Measurements from ENCODE around the gene PANK1.
"Not testable (repeated sequence)": the region's sequence is repeated elsewhere in the genome, so short reads cannot be mapped to it uniquely, and the experiment has no call there.

Gene PANK1

DNA sequence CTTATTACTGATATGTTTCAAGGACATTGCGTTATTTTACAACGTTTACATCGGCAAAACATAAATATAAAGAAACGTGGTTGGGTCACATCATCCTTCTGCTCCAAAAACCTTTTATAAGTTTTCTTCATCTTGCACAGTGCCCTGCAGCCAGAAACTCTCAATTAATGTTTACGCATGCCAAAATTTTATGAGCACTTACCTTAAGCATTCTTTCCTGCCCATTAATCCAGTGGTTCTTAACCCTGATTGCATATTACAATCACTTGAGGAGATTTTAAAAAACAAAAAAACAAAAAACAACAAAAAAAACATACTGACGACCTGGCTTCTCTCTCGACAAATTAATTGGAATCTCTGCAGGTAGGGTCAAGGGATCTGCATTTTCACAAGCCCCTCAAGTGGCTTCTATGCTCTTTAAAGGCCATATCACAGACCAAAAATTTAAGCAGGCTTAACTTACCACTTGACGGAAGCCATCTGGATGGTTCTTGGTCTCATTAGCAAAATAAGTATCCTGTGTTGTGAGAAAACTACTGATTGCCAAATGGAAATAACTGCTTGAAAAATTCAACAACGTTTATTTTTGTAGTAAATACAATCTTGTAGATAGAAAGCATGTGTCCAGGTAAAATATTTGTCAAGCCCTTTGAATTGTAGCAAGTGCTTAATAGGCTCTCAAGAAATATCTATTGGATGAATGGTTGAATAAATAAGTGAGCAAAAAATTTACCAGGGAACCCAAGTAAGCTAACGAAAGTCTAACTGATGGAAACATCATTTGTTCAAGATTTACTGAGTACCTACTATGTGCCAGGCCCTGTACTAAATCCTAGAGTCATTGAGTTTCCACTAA, 78.7 kb downstream of the PANK1 start:
- DNase-seq, result no peak

DNA sequence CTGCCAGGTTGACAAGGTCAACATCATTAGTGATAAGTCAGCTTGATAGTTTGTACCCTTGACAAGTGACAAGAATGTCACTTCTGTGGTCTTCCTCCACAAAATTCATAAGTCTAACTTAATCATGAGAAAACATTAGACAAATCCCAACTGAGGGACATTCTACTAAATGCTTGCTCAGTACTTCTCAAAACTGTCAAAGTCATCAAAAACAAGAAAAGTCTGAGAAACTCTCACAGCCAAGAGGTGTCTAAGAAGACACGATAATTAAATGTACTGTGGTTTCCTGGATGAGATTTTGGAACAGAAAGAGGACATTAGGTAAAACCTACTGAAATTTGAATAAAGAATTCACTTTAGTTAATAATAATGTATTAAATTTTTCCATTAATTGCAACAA, 79.9 kb downstream of the PANK1 start:
- DNase-seq, result no peak

GRCh38 chr10:89563861-89564478, 81.1 kb downstream of the PANK1 start:
- DNase-seq, result peak; percentile 11

DNA sequence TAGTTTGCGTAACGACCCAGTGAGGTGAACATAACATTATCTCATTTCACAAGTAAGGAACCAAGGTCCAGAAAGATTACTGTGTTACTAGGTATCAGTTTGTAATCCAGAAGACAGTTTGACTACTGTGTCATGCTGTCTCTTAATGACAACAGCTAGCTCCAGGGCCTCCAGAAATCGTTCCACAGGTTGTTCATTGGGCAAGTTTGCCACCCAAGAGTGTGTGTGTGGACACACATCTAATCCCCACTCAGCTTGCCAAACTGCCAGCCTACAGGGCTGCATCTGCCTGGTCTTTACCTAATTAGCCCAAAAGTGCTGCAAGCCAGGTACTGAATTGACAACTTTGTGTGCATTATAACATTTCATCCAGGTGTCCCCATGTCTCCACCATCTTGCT, 81.7 kb downstream of the PANK1 start:
- no peak for DNase-seq

DNA sequence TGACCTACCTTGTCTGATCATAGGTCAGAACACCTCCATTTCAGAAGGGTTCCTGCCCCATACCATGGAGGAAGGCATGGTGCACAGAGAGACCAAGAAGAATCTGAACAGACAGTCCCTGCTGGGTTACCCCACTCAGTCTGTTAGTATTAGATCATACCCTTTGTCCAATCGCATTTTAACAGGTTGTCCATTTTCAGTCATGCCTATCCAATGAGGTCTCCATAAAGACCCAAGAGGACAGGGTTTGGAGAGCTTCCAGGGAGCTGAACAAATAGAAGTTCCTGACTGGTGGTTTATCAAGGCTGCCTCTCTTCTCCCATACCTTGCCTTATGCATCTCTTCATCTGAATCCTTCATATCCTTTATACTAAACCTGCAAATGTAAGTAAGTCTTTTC, 88.4 kb downstream of the PANK1 start:
- no peak for DNase-seq

DNA sequence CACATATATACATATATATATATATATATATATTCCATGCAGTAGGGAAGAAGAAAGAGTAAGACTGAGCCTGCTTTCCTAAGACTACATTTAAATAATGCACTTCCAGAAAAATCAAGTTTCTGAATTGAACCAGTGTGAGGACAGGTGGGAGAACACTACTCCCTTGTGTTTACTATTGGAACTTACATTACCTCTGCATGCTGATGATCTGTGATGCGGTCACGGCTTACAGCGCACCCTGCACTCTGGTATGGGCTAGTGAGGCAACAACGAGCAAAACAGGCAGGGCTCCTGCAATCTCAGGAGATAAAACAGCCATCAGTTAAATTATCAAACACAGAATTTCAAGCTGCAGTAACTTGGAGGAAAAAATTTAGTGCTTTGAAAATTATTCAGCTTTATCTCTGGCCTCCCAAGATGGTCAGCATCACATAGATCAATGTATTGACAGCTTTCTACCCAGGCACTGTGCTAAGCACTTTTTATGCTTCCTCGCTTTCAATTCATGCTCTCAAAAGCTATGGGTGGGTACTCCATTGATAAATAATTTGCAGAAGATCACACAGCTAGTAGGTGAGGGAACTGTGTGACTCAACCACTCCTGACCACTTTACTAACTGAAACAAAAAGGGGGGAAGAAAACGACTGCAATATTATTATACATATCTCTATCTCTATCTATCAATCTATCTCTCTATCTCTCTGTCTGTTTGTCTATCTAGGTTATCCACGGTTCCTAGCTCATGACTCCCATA, 89.2 kb downstream of the PANK1 start:
- DNase-seq, result no peak

DNA sequence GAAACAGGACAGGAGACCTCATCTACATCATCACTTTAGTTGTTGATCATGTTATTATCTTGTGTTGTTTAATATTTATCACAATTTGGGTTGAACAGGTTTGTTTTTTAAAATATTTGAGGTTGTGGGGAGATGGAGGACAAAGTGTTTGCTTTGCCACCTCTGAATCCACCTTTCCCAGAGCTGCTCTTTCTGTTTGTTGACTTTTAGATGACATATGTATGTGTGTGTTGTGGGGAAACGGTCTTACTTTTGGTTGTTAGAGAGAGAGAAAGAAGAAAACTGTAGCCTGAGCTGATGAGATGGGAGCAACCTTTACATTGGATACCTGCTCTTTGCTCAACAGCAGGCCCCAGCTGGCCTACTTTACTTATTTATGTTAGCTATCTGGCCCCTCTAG, 90.6 kb downstream of the PANK1 start:
- no peak for DNase-seq

DNA sequence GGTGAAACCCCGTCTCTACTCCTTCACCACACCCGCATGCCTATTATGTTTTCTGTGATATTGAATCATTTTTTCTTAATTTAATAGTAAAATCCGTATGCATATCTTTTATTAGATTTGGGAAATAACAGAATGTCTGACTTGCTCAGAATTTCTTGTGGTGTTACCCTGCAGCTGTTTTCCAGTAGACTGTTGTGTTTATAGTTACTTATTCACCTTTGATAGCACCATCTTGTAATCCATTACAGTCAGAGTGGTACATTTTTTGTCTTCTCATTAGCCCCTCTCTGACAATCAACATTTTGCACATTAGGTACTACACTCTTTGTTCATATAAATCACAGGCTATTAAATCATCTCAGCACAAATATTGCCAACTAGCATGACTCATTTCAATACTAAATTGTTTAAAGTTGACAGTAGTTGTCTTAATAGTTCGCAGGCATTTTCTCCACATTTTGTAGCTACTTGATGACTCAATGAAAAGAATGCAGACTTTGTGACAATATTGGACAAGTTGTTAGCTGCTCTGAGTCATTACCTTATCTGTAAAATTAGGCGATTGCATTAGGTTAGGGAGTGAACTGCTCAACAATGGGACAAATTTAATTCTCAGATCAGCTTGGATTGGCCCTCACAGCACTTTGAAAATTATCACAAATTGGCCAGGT, 91.8 kb downstream of the PANK1 start:
- DNase-seq, result no peak

DNA sequence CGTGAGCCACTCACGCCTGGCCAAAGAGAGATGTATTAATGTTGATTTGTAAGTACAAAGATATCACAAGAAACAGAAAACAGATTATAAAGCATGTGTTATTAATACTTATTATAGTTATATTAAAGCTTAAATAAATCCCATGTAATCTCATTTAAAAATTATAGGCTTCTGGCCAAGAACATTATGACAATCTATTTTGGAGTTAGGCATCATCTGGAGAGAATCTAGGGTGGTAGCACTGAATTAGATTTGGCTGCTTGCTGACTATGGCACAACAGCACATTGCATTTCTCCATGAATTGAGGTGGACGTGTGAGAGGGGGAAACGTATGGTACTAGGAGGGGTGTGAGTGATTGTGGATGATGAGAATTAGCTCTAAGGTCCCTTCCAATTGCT, 92.8 kb downstream of the PANK1 start:
- no peak for DNase-seq

GRCh38 chr10:89550509-89550908, 94.5 kb downstream of the PANK1 start:
- no peak for DNase-seq

DNA sequence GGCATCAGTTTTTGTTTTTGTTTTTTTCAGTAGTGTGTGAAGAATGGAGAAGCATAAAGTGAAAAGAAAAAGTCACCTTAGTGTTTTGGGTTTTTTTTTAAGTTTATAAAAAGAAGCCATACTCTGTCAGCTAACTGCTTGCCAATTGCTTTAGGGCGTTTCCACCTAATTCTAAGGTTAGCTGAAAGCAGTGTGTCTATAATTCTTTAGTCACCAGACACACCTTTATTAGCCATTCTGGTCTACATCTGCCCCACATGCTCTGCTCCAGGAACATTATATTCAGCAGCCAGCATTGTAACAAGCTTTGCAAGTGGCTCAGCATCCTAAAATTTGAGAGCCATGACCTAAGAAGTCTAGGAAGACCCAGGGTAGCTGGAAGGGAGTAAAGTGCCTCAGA, 95.5 kb downstream of the PANK1 start:
- no peak for DNase-seq

DNA sequence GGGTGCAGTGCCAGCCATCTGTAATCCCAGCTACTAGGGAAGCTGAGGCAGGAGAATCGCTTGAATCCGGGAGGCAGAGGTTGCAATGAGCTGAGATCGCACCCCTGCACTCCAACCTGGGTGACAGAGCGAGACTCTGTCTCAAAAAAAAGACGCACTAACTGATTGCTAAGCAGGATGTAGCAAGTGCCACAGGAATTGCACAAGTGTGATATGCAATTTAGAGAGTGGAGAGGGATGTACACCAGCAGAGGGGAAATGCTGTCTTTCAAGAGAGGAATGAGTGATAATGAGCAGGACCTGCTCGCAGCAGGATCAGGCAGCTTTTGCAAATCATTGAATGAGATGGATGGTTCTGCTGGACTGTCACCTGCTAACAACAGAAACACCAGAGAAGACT, 96.4 kb downstream of the PANK1 start:
- DNase-seq, result no peak

GRCh38 chr10:89547853-89548513, 97.1 kb downstream of the PANK1 start:
- DNase-seq, result no peak

DNA sequence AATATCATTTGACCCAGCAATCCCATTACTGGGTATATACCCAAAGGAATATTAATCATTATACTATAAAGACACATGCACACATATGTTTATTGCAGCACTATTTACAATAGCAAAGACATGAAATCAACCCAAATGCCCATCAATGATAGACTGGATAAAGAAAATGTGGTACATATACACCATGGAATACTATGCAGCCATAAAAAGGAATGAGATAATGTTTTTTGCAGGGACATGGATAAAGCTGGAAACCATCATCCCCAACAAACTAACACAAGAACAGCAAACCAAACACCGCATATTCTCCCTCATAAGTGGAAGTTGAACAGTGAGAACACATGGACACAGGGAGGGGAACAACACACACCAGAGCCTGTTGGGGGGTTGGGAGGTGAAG, 98.4 kb downstream of the PANK1 start:
- DNase-seq, result not testable (repeated sequence)

DNA sequence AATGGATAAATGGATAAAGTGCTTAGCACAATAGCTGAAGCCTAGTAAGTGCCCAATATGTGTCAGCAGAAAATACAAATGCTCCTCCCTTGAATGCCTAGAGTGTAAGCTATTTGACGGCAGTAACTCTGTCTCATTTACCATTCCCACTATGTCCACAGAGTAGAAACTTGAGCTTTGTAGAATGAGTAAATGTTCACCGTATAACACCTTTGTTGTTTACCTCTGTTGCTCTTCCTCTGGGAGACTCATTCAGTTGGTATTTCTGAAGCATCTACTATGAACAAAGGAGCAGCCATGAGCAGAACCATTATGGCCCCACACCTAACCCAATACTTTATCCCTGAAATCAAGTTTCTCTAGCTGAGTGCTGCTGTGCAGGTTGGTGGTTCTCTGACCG, 101.2 kb downstream of the PANK1 start:
- no peak for DNase-seq

GRCh38 chr10:89540420-89540949, 104.6 kb downstream of the PANK1 start:
- no peak for DNase-seq

DNA sequence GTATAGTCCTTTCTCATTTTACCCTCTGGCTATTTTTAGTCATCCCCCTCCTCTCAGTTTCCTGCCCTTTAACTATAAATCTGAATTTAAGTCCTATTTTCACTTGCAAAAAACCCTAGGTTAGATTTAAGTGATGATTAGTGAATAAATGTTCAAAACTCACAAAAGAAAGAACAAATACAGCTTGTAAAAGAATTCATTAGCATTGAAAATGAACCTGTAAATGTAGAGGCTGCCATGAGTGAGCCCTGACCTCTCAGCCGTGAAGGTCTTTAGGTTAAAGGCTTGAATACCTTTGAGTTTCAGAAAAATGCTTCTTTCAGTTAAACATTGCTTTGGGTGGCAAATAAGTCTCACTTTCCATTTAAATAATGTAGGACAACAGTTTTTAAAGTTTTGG, 107.7 kb downstream of the PANK1 start:
- DNase-seq, result no peak

DNA sequence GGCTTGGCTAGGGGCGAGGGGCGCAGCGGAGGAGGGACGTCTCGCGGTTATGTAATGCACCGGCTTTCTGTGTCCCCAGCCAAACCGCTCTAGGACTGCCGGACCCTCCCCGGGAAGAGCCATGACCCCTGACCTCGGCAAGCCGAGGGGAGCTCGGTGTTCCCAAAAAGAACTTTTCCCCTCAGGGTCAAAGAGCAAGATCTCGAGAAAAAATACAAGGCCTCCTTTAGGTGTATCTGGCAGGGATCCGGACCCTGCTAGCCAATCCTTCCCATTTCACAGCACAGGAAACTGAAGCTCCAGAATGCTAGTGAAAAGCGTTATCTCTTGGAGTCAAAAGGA, 109.1 kb downstream of the PANK1 start:
- DNase-seq, result no peak

DNA sequence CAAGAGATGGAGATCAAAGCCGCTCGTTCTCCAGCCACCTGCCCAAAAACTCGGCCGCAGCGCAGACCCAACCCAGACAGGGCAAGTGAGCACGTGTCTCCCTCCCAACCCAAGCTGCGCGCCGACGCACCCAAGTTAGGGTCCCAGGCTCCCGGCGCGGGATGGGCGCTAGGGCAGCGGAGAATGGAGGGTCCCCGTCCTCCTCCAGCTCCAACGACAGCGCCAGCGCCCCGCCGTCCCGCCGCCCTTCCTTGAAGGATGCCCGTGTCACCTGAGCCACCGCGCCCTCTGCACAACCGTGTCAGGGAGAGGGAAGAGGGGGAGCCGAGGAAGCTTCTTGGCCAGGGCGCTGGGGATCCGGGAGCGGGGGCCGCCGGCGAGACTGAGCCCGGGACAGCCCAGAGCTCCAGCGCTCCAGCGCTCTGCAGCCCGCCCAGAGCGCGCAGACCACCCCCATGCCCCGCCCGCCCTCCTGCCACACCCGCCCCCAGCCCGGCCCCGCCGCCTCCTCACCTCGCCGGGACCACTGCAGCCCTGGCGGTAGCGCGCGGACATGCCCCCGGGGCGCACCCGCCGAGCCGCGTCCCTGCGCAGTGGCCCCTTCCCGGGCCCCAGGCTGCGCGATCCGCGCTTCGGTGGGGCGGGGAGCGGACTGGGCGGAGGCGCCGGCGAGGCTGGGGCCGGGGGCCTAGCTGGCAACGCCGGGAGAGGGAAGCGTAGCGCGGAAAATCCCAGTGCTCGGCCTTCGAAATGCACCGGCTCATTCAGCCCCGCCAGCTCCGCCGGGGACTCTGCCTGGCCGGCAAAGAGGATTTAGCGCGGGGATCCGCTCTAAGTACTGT, 109.7 kb downstream of the PANK1 start, which contains the start of gene SLC16A12:
SLC16A12 (minus strand) TSS at position 424 of the 842 bp plus-strand sequence. CDS start 73,016 bp downstream, outside the sequence.
- DNase-seq, result no peak

DNA sequence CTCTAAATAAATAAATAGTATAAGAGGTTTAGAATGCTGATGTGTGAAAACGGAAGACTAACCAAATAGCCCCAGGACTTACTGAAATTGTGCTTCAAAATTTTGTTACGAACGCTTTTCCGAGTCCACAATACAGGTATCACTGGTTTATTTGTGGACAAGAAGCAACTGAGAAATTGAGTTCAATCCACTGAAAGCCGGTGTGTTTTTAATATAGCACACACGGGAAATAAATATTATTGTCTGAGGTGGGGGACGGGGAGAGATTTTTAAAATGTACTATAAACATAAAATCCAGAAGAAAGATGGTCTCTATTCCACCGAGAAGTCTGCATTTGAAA, 110.2 kb downstream of the PANK1 start:
- DNase-seq, result no peak

Measured in NCI-H2171 (cell line).